ENCODE data around the gene RPRD1A.
"Not testable (repeated sequence)": the region's sequence is repeated elsewhere in the genome, so short reads cannot be mapped to it uniquely, and the experiment has no call there.

RPRD1A gene

DNA sequence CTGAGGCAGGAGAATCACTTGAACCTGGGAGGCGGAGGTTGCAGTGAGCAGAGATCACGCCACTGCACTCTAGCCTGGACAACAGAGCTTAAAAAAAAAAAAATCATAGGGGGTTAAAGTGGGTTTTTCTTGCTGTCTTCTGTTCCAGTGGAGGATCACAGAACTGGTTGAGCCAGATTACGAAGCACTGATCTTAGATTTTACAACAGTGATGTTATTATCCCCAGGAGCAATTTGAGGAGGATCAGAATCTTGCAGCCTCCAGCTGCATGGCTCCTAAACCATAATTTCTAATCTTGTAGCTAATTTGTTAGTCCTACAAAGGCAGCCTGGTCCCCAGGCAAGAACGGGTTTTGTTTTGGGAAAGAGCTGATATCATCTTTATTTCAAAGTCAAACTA is 99.5 kb downstream of the RPRD1A start:
- DNase-seq (ENCODE audit: low spot score) = not testable (repeated sequence)

DNA sequence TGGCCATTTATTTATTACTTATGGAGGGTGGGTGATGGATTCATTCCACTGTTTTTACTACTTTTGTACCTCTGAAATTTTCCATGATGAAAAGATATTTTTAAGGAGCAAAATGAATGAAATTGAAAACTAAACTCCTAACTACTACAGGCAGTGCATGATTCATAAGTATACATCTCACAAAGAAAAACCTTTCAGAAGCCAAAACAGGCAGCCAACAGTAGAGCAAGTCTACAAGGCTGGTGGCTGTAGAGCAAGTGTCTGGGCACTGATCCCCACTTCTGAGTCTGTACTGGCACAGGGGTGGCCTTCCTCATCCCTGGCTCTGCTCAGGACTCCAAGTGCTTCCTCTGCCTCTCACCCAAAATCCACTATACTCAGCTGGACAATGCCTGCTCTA is 103.0 kb downstream of the RPRD1A start:
- DNase-seq (ENCODE audit: low spot score) = no peak

DNA sequence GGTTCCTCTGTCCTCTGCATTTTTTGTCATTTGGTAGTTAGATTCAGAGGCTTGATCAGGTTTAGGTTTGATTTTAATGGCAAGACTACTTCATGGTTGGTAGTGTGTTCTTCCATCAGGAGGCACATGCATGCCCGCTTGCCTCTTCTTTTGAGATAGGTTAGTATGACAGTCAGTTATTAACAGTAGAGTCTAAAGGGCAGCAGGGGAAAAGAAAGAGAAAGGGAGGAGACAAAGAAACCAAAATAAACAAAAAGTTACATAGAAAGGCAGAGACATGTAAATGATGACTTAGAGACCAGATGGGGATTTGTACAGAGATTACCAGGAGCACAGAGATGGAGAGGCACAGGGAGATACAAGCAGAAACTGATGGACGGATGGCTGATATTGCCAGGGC is 105.0 kb downstream of the RPRD1A start:
- DNase-seq (ENCODE audit: low spot score) = no peak

DNA sequence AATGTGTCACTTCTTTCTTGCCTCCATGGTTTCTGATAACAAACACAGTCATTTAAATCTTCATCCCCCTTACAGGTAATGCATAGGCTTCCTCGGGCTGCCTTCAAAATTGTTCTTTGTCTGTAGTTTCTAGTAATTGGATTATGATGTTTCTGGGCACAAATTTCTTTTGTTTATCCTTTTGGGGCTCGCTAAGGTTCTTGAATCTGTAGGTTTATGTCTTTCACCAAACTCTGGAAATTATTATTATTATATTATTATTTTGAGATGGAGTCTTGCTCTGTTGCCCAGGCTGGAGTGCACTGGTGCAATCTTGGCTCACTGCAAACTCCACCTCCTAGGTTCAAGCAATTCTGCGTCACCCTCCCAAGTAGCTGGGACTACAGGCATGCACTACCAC is 111.1 kb downstream of the RPRD1A start:
- no peak for DNase-seq (ENCODE audit: low spot score)

DNA sequence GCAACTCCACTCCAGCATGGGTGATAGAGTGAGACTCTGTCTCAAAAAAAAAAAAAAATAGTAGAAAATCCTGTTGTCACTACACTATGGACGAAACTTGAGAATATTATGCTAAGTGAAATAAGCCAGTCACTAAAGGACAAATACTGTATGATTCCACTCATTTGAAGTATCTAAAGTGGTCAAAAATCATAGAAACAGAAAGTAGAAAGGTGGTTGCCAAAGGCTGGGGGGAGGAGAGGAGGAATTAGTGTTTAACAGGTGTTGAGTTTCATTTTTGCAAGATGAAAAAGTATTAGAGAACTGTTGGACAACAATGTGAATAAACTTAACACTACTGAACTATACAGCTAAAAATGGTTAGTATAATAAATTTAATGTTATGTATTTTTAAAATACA is 113.7 kb downstream of the RPRD1A start:
- no peak for DNase-seq (ENCODE audit: low spot score)

DNA sequence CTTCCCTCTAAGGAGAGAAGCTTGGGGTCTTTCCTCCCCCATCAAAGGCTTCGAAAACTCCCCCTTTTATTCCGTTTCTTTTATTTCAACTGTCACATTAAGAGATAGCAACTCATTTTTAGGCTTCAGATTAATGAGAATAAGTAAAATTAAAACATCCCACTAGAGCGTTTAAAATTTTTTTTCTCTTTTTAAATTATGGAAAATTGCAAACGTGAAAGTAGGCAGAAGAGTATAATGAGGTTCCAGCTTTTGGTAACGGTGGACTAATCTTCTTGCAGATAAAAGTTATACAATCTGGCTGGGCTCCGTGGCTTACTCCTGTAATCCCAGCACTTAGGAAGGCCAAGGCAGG is 116.8 kb downstream of the RPRD1A start:
- DNase-seq (ENCODE audit: low spot score) = no peak

DNA sequence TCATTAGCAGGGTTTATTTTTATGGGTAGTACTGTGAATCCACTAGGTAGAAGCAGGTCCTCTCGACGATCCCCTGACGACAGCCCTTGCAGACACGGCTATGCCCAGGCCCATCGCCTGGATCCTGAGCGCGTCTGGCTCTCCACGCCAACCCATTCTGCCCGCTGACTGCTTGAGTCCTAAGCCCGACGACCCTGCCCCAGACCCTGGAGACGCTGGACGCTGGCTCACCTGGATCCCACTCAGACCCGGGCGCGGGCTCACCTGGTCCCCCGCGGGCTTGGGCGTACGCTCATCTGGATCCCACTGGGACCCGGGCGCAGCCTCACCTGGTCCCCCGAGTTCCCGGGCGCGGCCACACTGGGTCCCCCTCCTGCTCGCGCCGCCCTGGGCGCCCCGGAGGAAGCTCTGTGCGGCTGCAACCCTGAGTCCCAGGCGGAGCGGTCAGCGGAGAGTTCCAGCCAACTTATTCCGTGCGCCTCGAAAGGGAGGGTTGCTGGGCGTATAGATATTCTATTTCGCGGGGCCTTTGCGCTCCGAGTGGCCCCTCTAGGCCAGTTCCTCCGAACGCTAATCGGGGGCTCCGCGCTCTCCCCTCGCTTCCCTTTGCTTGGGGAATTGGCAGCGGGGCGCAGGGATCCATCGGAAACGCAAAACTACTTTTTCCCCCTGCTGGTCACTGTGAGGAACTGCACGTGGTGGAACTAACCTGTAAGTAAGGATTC is 117.3 kb downstream of the RPRD1A start:
- peak; percentile 63 for DNase-seq (ENCODE audit: low spot score)

DNA sequence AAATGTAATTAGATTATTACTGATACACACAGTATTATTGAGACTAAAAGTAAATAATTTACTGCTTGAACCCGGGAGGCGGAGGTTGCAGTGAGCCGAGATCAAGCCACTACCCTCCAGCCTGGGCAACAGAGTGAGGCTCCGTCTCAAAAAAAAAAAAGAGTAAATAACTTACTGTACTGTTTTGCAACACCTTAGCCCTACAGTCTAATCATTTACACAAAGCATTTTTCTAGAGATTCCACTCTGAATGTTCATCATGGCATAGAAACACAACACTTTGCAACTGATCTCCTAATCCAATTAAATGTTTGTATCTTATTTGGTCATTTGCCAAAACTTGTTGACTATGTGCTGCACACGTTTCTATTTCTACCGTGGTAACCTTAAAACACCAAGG is 118.3 kb downstream of the RPRD1A start:
- DNase-seq (ENCODE audit: low spot score) = no peak

DNA sequence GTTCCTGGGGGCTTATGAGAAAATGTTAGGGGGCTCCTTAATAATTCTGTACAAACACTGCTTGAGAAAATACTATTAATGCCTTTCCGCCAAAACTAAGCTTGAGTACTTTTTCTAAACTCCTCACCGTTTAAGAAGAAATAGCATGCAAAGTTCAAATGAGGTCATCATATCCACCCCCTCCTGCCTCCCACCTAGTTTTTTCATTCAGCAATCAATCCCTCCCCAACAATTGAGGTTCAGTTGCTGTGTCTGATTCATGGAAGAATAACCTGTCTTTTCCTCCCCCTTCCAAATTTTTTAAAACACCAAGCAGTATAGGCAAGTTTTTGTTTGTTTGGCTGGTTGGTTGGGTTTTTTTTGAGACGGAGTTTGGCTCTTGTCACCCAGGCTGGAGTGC is 119.3 kb downstream of the RPRD1A start:
- DNase-seq (ENCODE audit: low spot score) = no peak

DNA sequence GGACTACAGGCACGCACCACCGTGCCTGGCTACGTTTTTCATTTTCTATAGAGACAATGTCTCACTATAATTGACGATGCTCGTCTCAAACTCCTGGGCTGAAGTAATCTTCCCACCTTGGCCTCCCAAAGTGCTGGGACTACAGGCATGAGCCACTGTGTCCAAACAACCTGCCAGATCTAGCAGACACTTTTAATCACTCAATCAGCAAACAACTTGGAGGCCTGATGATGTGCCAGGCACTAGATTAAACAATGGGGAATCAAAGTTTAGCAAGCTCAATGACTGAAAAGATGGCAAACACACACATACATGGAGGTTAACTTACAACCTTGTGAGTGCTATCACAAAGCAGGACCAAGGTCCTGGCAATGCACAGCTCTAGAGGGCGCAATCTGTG is 124.7 kb downstream of the RPRD1A start:
- no peak for DNase-seq (ENCODE audit: low spot score)

DNA sequence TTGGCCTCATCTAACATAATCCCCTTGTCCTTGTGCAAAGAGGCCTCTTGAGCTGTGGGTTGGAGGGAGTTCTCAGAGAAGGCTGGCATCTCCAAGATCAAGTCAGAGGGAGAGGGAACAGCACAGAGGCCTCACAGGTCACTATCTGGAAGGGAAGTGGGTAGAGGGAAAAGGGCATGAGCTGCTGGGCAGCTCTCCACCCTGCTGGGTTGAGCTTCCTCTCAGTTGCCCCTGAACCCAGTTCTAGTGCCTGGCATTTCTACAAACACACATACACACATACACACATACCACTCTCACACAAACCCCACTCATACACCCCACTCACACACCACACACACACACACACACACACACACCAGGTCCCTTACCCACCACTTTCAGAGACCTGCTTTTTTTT is 125.2 kb downstream of the RPRD1A start:
- no peak for DNase-seq (ENCODE audit: low spot score)

DNA sequence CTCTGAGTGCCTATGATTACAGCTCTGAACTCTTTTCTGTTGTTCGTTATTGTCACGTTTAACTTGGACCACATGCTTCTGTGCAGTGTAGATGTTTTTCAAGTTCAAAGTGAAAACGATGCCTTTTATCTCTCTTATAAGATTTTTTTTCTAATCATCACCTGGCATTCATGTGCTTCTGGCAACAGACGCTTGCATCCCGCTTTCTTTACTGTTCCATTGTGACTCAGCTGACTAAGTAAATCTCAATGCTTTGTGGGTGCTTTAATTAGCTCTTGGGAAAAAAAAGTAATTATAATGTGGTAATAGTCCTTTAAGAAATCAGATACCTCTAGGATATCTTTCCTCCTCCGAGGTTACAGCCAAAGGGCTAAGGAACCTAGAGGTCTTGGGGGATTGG is 126.1 kb downstream of the RPRD1A start:
- no peak for DNase-seq (ENCODE audit: low spot score)

Data from CD4-positive, alpha-beta T cell treated with Interleukin-6 at 100 ng/mL for 8 hours (primary cell).